A549 (cell line): ENCODE measurements around the gene MSANTD3. TPM values are rescaled to one million over a fixed set of nuclear protein-coding genes. Genes with fewer than 3 reads are reported as not detected.
A peak's percentile ranks its signal among the peaks of the same experiment; 100 is the strongest.

Experiments used
- ATAC-seq, 2 experiments: fragments of 200-7000 bp in 1 of 2; fragments of >200 bp in 1 of 2; cut with Nextera tagmentation in 1 of 2; cut with Tn5 transposase in 1 of 2; 3 replicates each; pipeline versions ENCODE4 v1.8.0 to v1.9.1; 2018 to 2020; ENCODE audit warnings: mild to moderate bottlenecking in 1 of 2, moderate library complexity in 1 of 2
- CTCF ChIA-PET: fragments of 300-600 bp; sonication (Branson Sonifier 250); formaldehyde crosslinking; extraction: SDS; loops from one replicate; lab custom pipeline; 2021; ENCODE audit warnings: antibody characterized with exemption, inconsistent platforms; lab: Yijun Ruan, JAX
- POLR2A ChIA-PET: fragments of 350-600 bp; formaldehyde crosslinking; extraction: SDS; loops from one replicate; lab custom pipeline; 2021; ENCODE audit warnings: antibody characterized with exemption, inconsistent platforms; lab: Yijun Ruan, JAX
- DNase-seq, 2 experiments: peaks; one replicate each; pipeline versions ENCODE4 v3.0.0 to v3.0.0-alpha.2; 2011 to 2016; ENCODE audit warnings: low read depth in 1 of 2, low spot score in 1 of 2
- FAIRE-seq: peaks from 2 replicates; lab custom pipeline; 2011; peaks lifted over from hg19 to GRCh38; lab: Jason Lieb, UNC
- H3K27ac ChIP-seq, 2 experiments: fragments of >200 bp; sonication (Bioruptor Twin); formaldehyde crosslinking; 3 replicates each; pipeline ENCODE4 v1.5.1; 2016 to 2017
- H3K4me1 ChIP-seq: fragments of >200 bp; sonication (Bioruptor Twin); formaldehyde crosslinking; 3 replicates; pipeline ENCODE4 v1.6.1; 2016
- H3K4me2 ChIP-seq: fragments of >200 bp; sonication (Bioruptor Twin); formaldehyde crosslinking; 3 replicates; pipeline ENCODE4 v1.6.1; 2016
- H3K4me3 ChIP-seq: fragments of >200 bp; sonication (Bioruptor Twin); formaldehyde crosslinking; 3 replicates; pipeline ENCODE4 v1.5.1; 2016
- H3K9me3 ChIP-seq: fragments of >200 bp; sonication (Bioruptor Twin); formaldehyde crosslinking; 3 replicates; pipeline ENCODE4 v1.6.1; 2016
- BHLHE40 ChIP-seq: IDR thresholded peaks from 2 replicates; pipeline ENCODE4 v1.6.1; 2012; ENCODE audit warnings: low read depth, low read length, inconsistent platforms
- CBX2 ChIP-seq: fragments of 200-600 bp; sonication (generic); IDR thresholded peaks from 2 replicates; pipeline ENCODE4 v1.6.1; 2016; ENCODE audit warnings: low read depth, mild to moderate bottlenecking, borderline replicate concordance
- CBX8 ChIP-seq: fragments of 200-600 bp; sonication (generic); IDR thresholded peaks from 2 replicates; pipeline ENCODE4 v1.6.1; 2016
- ESRRA ChIP-seq: fragments of 150-350 bp; IDR thresholded peaks from 2 replicates; pipeline ENCODE4 v1.6.1; 2014; ENCODE audit warnings: mild to moderate bottlenecking, low read length, borderline replicate concordance
- FOSL2 ChIP-seq, 2 experiments: fragments of 450-650 bp in 1 of 2; fragments of >200 bp in 1 of 2; sonication (Bioruptor Twin) in 1 of 2; formaldehyde crosslinking; IDR thresholded peaks; 2 replicates each; pipeline versions ENCODE4 v1.5.0 to v1.6.1; 2016 to 2020; ENCODE audit warnings: mild to moderate bottlenecking in 1 of 2, moderate library complexity in 1 of 2
- HEYL ChIP-seq: fragments of 250-450 bp; sonication (Bioruptor Pico); IDR thresholded peaks from 2 replicates; pipeline ENCODE4 v1.8.0; 2021; ENCODE audit warnings: mild to moderate bottlenecking, moderate library complexity
- JUN ChIP-seq, 2 experiments: fragments of >200 bp; sonication (Bioruptor Twin); formaldehyde crosslinking; IDR thresholded peaks; 2 replicates in 1 of 2; 3 replicates in 1 of 2; pipeline ENCODE4 v1.6.1; 2016 to 2017
- KDM5A ChIP-seq: fragments of 200-600 bp; sonication (generic); IDR thresholded peaks from 2 replicates; pipeline ENCODE4 v1.6.1; 2016; ENCODE audit warnings: antibody characterized with exemption, mild to moderate bottlenecking
- MAX ChIP-seq: IDR thresholded peaks from 2 replicates; pipeline ENCODE4 v1.6.1; 2012
- MYC ChIP-seq: IDR thresholded peaks from 2 replicates; pipeline ENCODE4 v1.6.1; 2012; ENCODE audit warnings: mild to moderate bottlenecking, inconsistent platforms, low read length, improper control_type of control experiment, borderline replicate concordance
- NPAS2 ChIP-seq: fragments of 250-450 bp; sonication (Bioruptor Pico); IDR thresholded peaks from 2 replicates; pipeline ENCODE4 v1.8.0; 2022; ENCODE audit warnings: mild to moderate bottlenecking, moderate library complexity, borderline replicate concordance
- NR3C1 ChIP-seq: fragments of >200 bp; sonication (Bioruptor Twin); formaldehyde crosslinking; IDR thresholded peaks from 3 replicates; pipeline ENCODE4 v1.6.1; 2017
- PHF8 ChIP-seq: fragments of 200-600 bp; sonication (generic); IDR thresholded peaks from 2 replicates; pipeline ENCODE4 v1.6.1; 2016; ENCODE audit warnings: low read depth, mild to moderate bottlenecking, antibody characterized with exemption, moderate library complexity, borderline replicate concordance
- POLR2A ChIP-seq: IDR thresholded peaks from 2 replicates; pipeline ENCODE4 v1.6.1; 2012; ENCODE audit warnings: mild to moderate bottlenecking, low read length
- POLR2AphosphoS2 ChIP-seq: conservative IDR thresholded peaks from 2 replicates; pipeline ENCODE4 v1.6.1; 2012; ENCODE audit warnings: low read length, improper control_type of control experiment, inconsistent platforms
- REST ChIP-seq: fragments of 200-600 bp; sonication (generic); IDR thresholded peaks from 2 replicates; pipeline ENCODE4 v1.6.1; 2016; ENCODE audit warnings: antibody characterized with exemption, mild to moderate bottlenecking, moderate library complexity
- RFX5 ChIP-seq: fragments of 450-650 bp; IDR thresholded peaks from 2 replicates; pipeline ENCODE4 v1.7.1; 2014; ENCODE audit warnings: antibody characterized with exemption, mild to moderate bottlenecking, moderate library complexity
- SMC3 ChIP-seq: fragments of >200 bp; sonication (Bioruptor Twin); formaldehyde crosslinking; IDR thresholded peaks from 3 replicates; pipeline ENCODE4 v1.6.1; 2018; ENCODE audit warnings: inconsistent platforms
- TFCP2L1 ChIP-seq: fragments of 250-450 bp; sonication (Bioruptor Pico); IDR thresholded peaks from 2 replicates; pipeline ENCODE4 v1.5.0; 2021; ENCODE audit warnings: mild to moderate bottlenecking
- USF2 ChIP-seq: fragments of 450-650 bp; IDR thresholded peaks from 2 replicates; pipeline ENCODE4 v1.6.1; 2014; ENCODE audit warnings: antibody characterized with exemption
- ZFP36 ChIP-seq: fragments of 450-650 bp; IDR thresholded peaks from 2 replicates; pipeline ENCODE4 v1.6.1; 2014; ENCODE audit warnings: borderline replicate concordance; ENCODE audit not compliant: partially characterized antibody
- WGBS: methylation state at CpG from one replicate; pipeline ENCODE4 v1.1.6; 2017; ENCODE audit errors: missing lambda C conversion rate; 5-methylcytosine and 5-hydroxymethylcytosine counted together
- polyA plus RNA-seq, 4 experiments: library from polyadenylated mRNA; depleted of rRNA in 3 of 4; stranded (reverse); fragments of >200 nt; fragmentation: RNase III in 1 of 4; extraction: RNeasy Plus Mini Kit Qiagen cat#74134 plus additional on column Dnase treatment in 1 of 4; gene quantifications; 2 replicates in 3 of 4; 3 replicates in 1 of 4; pipeline ENCODE4 v1.2.3, GENCODE V29; 2011 to 2017

Gene MSANTD3
- polyA plus RNA-seq, 2 of the 4 experiments (the other 2 are of a cell fraction) = 43.5 to 66.7 TPM

- peaks cover 29% of the 10 kb centered on the region for H3K4me1 ChIP-seq
- CTCF ChIA-PET = interaction anchor here (1.0 to 1.6 kb wide), 4 partner anchors 12 to 94 kb away, joined by 3 to 9 read pairs (median 4); no protein-coding TSS in a partner anchor
- DNase-seq (no peak), ATAC-seq (no peak), FAIRE-seq (no peak)
- POLR2A ChIA-PET = interaction anchor here (1.0 to 2.7 kb wide), 4 partner anchors 12 to 165 kb away, joined by 3 to 17 read pairs (median 8); partner anchors contain the start of gene TEX10
- WGBS = 22% methylated on average over 1 of the region's 1 CpG
- H3K4me3 ChIP-seq = peak overlapping the region; percentile 89; the same call in 2 of the 3 replicates
- H3K4me2 ChIP-seq = peak overlapping the region; percentile 81
- TF ChIP-seq USF2 (no peak), KDM5A (no peak), ZFP36 (peak; percentile 61)
- H3K9me3 ChIP-seq = no peaks in the 10 kb centered on the region
- peak overlapping the region; percentile 99 to 100 for H3K27ac ChIP-seq
Measured at GRCh38 chr9:100425758-100426157, 1.2 kb upstream of the MSANTD3 start.

- no peak for TF ChIP-seq TFCP2L1 (CRISPR knock-in tag)
- TF ChIP-seq MYC = 0 out of 2 replicates have a peak, but pooled peaks have one; percentile 5
- no peak for TF ChIP-seq SMC3
- ChIA-PET POLR2A (interaction anchor here (1.0 to 2.7 kb wide), 5 partner anchors 10 to 165 kb away, joined by 3 to 17 read pairs (median 3); partner anchors contain the start of gene TEX10), CTCF (interaction anchor here (0.7 to 1.7 kb wide), 10 partner anchors 12 to 103 kb away, joined by 3 to 4 read pairs (median 3); no protein-coding TSS in a partner anchor)
- FAIRE-seq (no peak), DNase-seq (no peak), ATAC-seq (no peak)
- Histone ChIP-seq H3K4me2 (peak overlapping the region; percentile 81), H3K4me3 (peak overlapping the region; percentile 89), H3K9me3 (no peaks in the 10 kb centered on the region), H3K27ac (peak overlapping the region; percentile 99 to 100), H3K4me1 (peaks cover 30% of the 10 kb centered on the region)
- WGBS = 16% methylated on average over 7 of the region's 7 CpGs
Measured at GRCh38 chr9:100426189-100426529, 784 bp upstream of the MSANTD3 start.

- ATAC-seq (peak; percentile 67 to 73), DNase-seq (peak; percentile 65 to 83)
- Histone ChIP-seq H3K9me3 (no peaks in the 10 kb centered on the region), H3K4me1 (peaks cover 33% of the 10 kb centered on the region)
- TF ChIP-seq POLR2A (0 out of 2 replicates have a peak, but pooled peaks have one; percentile 29), CBX8 (no peak), RFX5 (no peak), MAX (no peak; the same call in 1 of the 2 replicates), PHF8 (peak; percentile 26; the same call in 1 of the 2 replicates), ESRRA (0 out of 2 replicates have a peak, but pooled peaks have one; percentile 25), JUN (IDR thresholded peaks at IDR 0.05) (peak in 1 of 2 experiments; percentile 42; a peak in 2 of 5 replicates)
- TF ChIP-seq, all 56 proteins: peak for 4
- Histone ChIP-seq H3K27ac (peak overlapping the region; percentile 99 to 100), H3K4me3 (peak overlapping the region; percentile 89), H3K4me2 (peak overlapping the region; percentile 96)
- WGBS = 2% methylated on average over 19 of the region's 65 CpGs
- CTCF ChIA-PET = interaction anchor here (0.9 to 2.5 kb wide), 8 partner anchors 9 to 297 kb away, joined by 3 to 15 read pairs (median 3); no protein-coding TSS in a partner anchor
- FAIRE-seq = no peak
- POLR2A ChIA-PET = interaction anchor here (0.7 to 2.7 kb wide), 6 partner anchors 12 to 606 kb away, joined by 3 to 17 read pairs (median 4); partner anchors contain the start of genes NR4A3 and TEX10
Measured at GRCh38 chr9:100427366-100428263, 672 bp downstream of the MSANTD3 start.

- DNase-seq = peak; percentile 94 to 95
- no peak for TF ChIP-seq KDM5A
- TF ChIP-seq REST = no peak
- TF ChIP-seq HEYL (CRISPR knock-in tag) = no peak
- no peak for TF ChIP-seq POLR2AphosphoS2
- TF ChIP-seq FOSL2 (IDR thresholded peaks at IDR 0.05) = peak; percentile 98
- peak; percentile 100 for TF ChIP-seq FOSL2 (CRISPR knock-in tag; IDR thresholded peaks at IDR 0.05)
- no peak for TF ChIP-seq NPAS2 (CRISPR knock-in tag)
- TF ChIP-seq BHLHE40 = no peak
- TF ChIP-seq NR3C1 = no peak
- TF ChIP-seq CBX2 = no peak
Measured at GRCh38 chr9:100428871-100429654, 2.1 kb downstream of the MSANTD3 start.

More at GRCh38 chr9:100428871-100429654, 2.1 kb downstream of the MSANTD3 start:
- Histone ChIP-seq H3K9me3 (no peaks in the 10 kb centered on the region), H3K27ac (peak overlapping the region; percentile 99 to 100), H3K4me3 (peak overlapping the region; percentile 89), H3K4me2 (peak overlapping the region; percentile 96), H3K4me1 (peaks cover 33% of the 10 kb centered on the region)
- CTCF ChIA-PET = interaction anchor here (0.7 to 2.5 kb wide), 6 partner anchors 9 to 166 kb away, joined by 3 to 15 read pairs (median 4); partner anchors contain the start of gene TEX10
- FAIRE-seq = peak; percentile 96
- ATAC-seq = peak; percentile 77 to 85
- POLR2A ChIA-PET = interaction anchor here (0.9 to 1.4 kb wide), 4 partner anchors 9 to 1207 kb away, joined by 3 to 8 read pairs (median 7); partner anchors contain the start of genes ALG2 and TEX10
- WGBS = 4% methylated on average over 9 of the region's 9 CpGs
